ENCODE data around the gene PCK2. TPM values are rescaled to one million over a fixed set of nuclear protein-coding genes. Genes with fewer than 3 reads are reported as not detected.

Gene PCK2
- total RNA-seq, 4 donors from 2014 or later: 9.1 to 20.7 (median 12.5) TPM

GRCh38 chr14:24115422-24116127, 21.5 kb downstream of the PCK2 start:
- WGBS: 6% methylated on average over 14 of the region's 14 CpGs
- TF ChIP-seq POLR2AphosphoS5 (IDR thresholded peaks at IDR 0.05) (no peak), EP300 (IDR thresholded peaks at IDR 0.05) (no peak), CTCF (IDR thresholded peaks at IDR 0.05) (no peak), POLR2A (IDR thresholded peaks at IDR 0.05; ENCODE audit: low read depth) (no peak)
- H3K4me3 ChIP-seq: peak overlapping the region; percentile 63 to 96 (median 67)
- peaks cover 21 to 40% (median 37%) of the 10 kb centered on the region in 4 donors for H3K36me3 ChIP-seq
- no peaks in the 10 kb centered on the region for H3K27me3 ChIP-seq
- H3K27ac ChIP-seq (replicated peaks in 1 of 4): peak overlapping the region; percentile 93 to 98 (median 97)
- H3K9me3 ChIP-seq: no peaks in the 10 kb centered on the region
- intact Hi-C loops (cut with DNase I): no loop called here
- peaks cover 20 to 23% (median 22%) of the 10 kb centered on the region in 4 donors for H3K4me1 ChIP-seq
- no peak for DNase-seq (ENCODE audit: extremely low spot score)

- H3K9me3 ChIP-seq: no peaks in the 10 kb centered on the region
- H3K27me3 ChIP-seq: no peaks in the 10 kb centered on the region
- intact Hi-C loops (cut with DNase I): no loop called here
- H3K4me3 ChIP-seq: peak overlapping the region; percentile 63 to 96 (median 67)
- TF ChIP-seq POLR2AphosphoS5 (IDR thresholded peaks at IDR 0.05) (no peak), EP300 (IDR thresholded peaks at IDR 0.05) (no peak), CTCF (IDR thresholded peaks at IDR 0.05) (no peak), POLR2A (IDR thresholded peaks at IDR 0.05; ENCODE audit: low read depth) (no peak)
- no peak overlapping the region for H3K27ac ChIP-seq (replicated peaks in 1 of 4)
- H3K4me1 ChIP-seq: peaks cover 20 to 23% (median 21%) of the 10 kb centered on the region in 4 donors
- DNase-seq (ENCODE audit: extremely low spot score): no peak
- H3K36me3 ChIP-seq: peaks cover 21 to 47% (median 44%) of the 10 kb centered on the region in 4 donors
- WGBS: 91% methylated on average over 6 of the region's 6 CpGs
Measured at GRCh38 chr14:24116128-24116814, 22.2 kb downstream of the PCK2 start.

- TF ChIP-seq EP300 (IDR thresholded peaks at IDR 0.05) (no peak), CTCF (IDR thresholded peaks at IDR 0.05) (no peak), POLR2A (IDR thresholded peaks at IDR 0.05; ENCODE audit: low read depth) (no peak), POLR2AphosphoS5 (IDR thresholded peaks at IDR 0.05) (no peak)
- no peaks in the 10 kb centered on the region for H3K9me3 ChIP-seq
- H3K27me3 ChIP-seq: no peaks in the 10 kb centered on the region
- H3K36me3 ChIP-seq: peaks cover 27 to 56% (median 53%) of the 10 kb centered on the region in 4 donors
- DNase-seq (ENCODE audit: extremely low spot score): no peak
- 89% methylated on average over 3 of the region's 6 CpGs for WGBS
- H3K4me3 ChIP-seq: no peak overlapping the region
- H3K27ac ChIP-seq (replicated peaks in 1 of 4): no peak overlapping the region
- intact Hi-C loops (cut with DNase I): no loop called here
- peaks cover 20 to 23% (median 21%) of the 10 kb centered on the region in 4 donors for H3K4me1 ChIP-seq
Measured at GRCh38 chr14:24117179-24117578, 23.1 kb downstream of the PCK2 start.

GRCh38 chr14:24119691-24120090, 25.6 kb downstream of the PCK2 start:
- Histone ChIP-seq H3K4me3 (no peak overlapping the region), H3K27me3 (no peaks in the 10 kb centered on the region), H3K4me1 (peaks cover 14 to 18% (median 16%) of the 10 kb centered on the region in 4 donors), H3K9me3 (no peaks in the 10 kb centered on the region), H3K36me3 (peaks cover 32 to 77% (median 75%) of the 10 kb centered on the region in 4 donors), H3K27ac (replicated peaks in 1 of 4) (no peak overlapping the region)
- no peak for DNase-seq (ENCODE audit: extremely low spot score)
- TF ChIP-seq POLR2AphosphoS5 (IDR thresholded peaks at IDR 0.05): no peak
- no peak for TF ChIP-seq EP300 (IDR thresholded peaks at IDR 0.05)
- no peak for TF ChIP-seq POLR2A (IDR thresholded peaks at IDR 0.05; ENCODE audit: low read depth)
- no peak for TF ChIP-seq CTCF (IDR thresholded peaks at IDR 0.05)
- WGBS: over 99% methylated on average over 6 of the region's 6 CpGs
- intact Hi-C loops (cut with DNase I): no loop called here
